Measurements from ENCODE around the gene ANO4. TPM values are rescaled to one million over a fixed set of nuclear protein-coding genes. Genes with fewer than 3 reads are reported as not detected.

ANO4 gene
- total RNA-seq, 4 donors from 2014 or later: 0.27 to 0.78 (median 0.48) TPM

- Histone ChIP-seq H3K27ac (no peak overlapping the region), H3K27me3 (no peaks in the 10 kb centered on the region), H3K36me3 (peaks cover 7 to 11% of the 10 kb centered on the region in 2 donors), H3K9me3 (no peaks in the 10 kb centered on the region), H3K4me3 (replicated peaks in 1 of 3) (no peak overlapping the region), H3K4me1 (no peaks in the 10 kb centered on the region)
- WGBS, 2 donors: 88 to 91% methylated on average over 5 of the region's 5 CpGs
- intact Hi-C loops (cut with DNase I): no loop called here
- no peak for DNase-seq
- no peak for TF ChIP-seq CTCF (IDR thresholded peaks at IDR 0.05)
- no peak for TF ChIP-seq POLR2A (IDR thresholded peaks at IDR 0.05)
Observed at GRCh38 chr12:101168001-101168400, 373.4 kb downstream of the ANO4 start.

GRCh38 chr12:101172316-101172715 lies 377.7 kb downstream of the ANO4 start:
- DNase-seq: peak; percentile 41 to 49
- no peaks in the 10 kb centered on the region for H3K4me1 ChIP-seq
- TF ChIP-seq CTCF (IDR thresholded peaks at IDR 0.05): peak in 5 of 6 experiments; percentile 7 to 47 (median 38)
- no peak for TF ChIP-seq POLR2A (IDR thresholded peaks at IDR 0.05)
- 49 to 60% methylated on average over 5 of the region's 5 CpGs for WGBS, 2 donors
- intact Hi-C loops (cut with DNase I): no loop called here
- no peak overlapping the region for H3K27ac ChIP-seq
- no peaks in the 10 kb centered on the region for H3K27me3 ChIP-seq
- no peaks in the 10 kb centered on the region for H3K9me3 ChIP-seq
- H3K36me3 ChIP-seq: peaks cover 5 to 9% of the 10 kb centered on the region in 2 donors
- H3K4me3 ChIP-seq (replicated peaks in 1 of 3): no peak overlapping the region

- 62 to 72% methylated on average over 2 to 7 of the region's 7 CpGs for WGBS, 2 donors
- TF ChIP-seq CTCF (IDR thresholded peaks at IDR 0.05) (no peak), POLR2A (IDR thresholded peaks at IDR 0.05) (no peak)
- peak; percentile 65 to 76 for DNase-seq
- Histone ChIP-seq H3K36me3 (peaks cover 0 to 7% of the 10 kb centered on the region in 2 donors), H3K4me1 (no peaks in the 10 kb centered on the region), H3K4me3 (replicated peaks in 1 of 3) (no peak overlapping the region), H3K9me3 (no peaks in the 10 kb centered on the region), H3K27ac (peak overlapping the region in 1 of 3 donors; percentile 46), H3K27me3 (no peaks in the 10 kb centered on the region)
- intact Hi-C loops (cut with DNase I): no loop called here
Observed at GRCh38 chr12:101173197-101173749, 378.7 kb downstream of the ANO4 start.

- Histone ChIP-seq H3K9me3 (no peaks in the 10 kb centered on the region), H3K27me3 (no peaks in the 10 kb centered on the region), H3K4me1 (no peaks in the 10 kb centered on the region), H3K36me3 (peaks cover 0 to 7% of the 10 kb centered on the region in 2 donors), H3K4me3 (replicated peaks in 1 of 3) (no peak overlapping the region), H3K27ac (no peak overlapping the region)
- no peak for TF ChIP-seq POLR2A (IDR thresholded peaks at IDR 0.05)
- TF ChIP-seq CTCF (IDR thresholded peaks at IDR 0.05): no peak
- 95 to 98% methylated on average over 3 of the region's 3 CpGs for WGBS, 2 donors
- DNase-seq: no peak
- intact Hi-C loops (cut with DNase I): no loop called here
Observed at GRCh38 chr12:101174541-101174940, 380.0 kb downstream of the ANO4 start.

Other genes with a start within 250 kb of the ANO4 start
- gene GAS2L3, start 221.1 kb upstream of the ANO4 start, total RNA-seq: 10 to 100 TPM in 1 of 4 donors, 1 to 10 TPM in 3; 2.4 to 10.2 (median 3.3) TPM